ENCODE measurements around the gene FAM180A. TPM values are rescaled to one million over a fixed set of nuclear protein-coding genes. Genes with fewer than 3 reads are reported as not detected.
A peak's percentile ranks its signal among the peaks of the same experiment; 100 is the strongest.

FAM180A gene
- total and polyA plus RNA-seq, 2 experiments from 2014 or later = not detected

GRCh38 chr7:135704698-135705097 lies 43.9 kb downstream of the FAM180A start:
- TF ChIP-seq POLR2AphosphoS5 (IDR thresholded peaks at IDR 0.05; ENCODE audit: low read depth) (no peak), EZH2 (IDR thresholded peaks at IDR 0.05; ENCODE audit: low read depth, unreplicated experiment) (no peak)

GRCh38 chr7:135704074-135704473 lies 44.5 kb downstream of the FAM180A start:
- Histone ChIP-seq H3K4me3 (no peak overlapping the region), H3K27me3 (ENCODE audit: insufficient read depth) (no peaks in the 10 kb centered on the region), H3F3A (replicated peaks; ENCODE audit: low read depth) (no peaks in the 10 kb centered on the region), H3K4me1 (ENCODE audit: insufficient read depth) (no peaks in the 10 kb centered on the region), H3K4me2 (no peak overlapping the region), H4K20me1 (replicated peaks; ENCODE audit: insufficient read depth) (no peaks in the 10 kb centered on the region), H3K9me2 (ENCODE audit: insufficient read depth) (no peaks in the 10 kb centered on the region; the same call in 1 of the 2 replicates), H3K27ac (ENCODE audit: low read depth) (no peak overlapping the region), H2AFZ (no peak overlapping the region), H3K79me2 (replicated peaks; ENCODE audit: insufficient read depth) (no peaks in the 10 kb centered on the region), H3K36me3 (ENCODE audit: insufficient read depth) (no peaks in the 10 kb centered on the region)
- H3K9me3 Mint-ChIP-seq = no peaks in the 10 kb centered on the region
- TF ChIP-seq CTCF (conservative IDR thresholded peaks at IDR 0.05; ENCODE audit: low read depth in 2 of 2) = peak; percentile 83 to 85
- TF ChIP-seq NANOG (IDR thresholded peaks at IDR 0.05; ENCODE audit: borderline replicate concordance) = no peak
- peaks cover 6% of the 10 kb centered on the region for H3K27me3 Mint-ChIP-seq (ENCODE audit: insufficient read depth, low read depth, poor library complexity)
- H3K36me3 Mint-ChIP-seq (ENCODE audit: low read depth) = no peaks in the 10 kb centered on the region; the same call in 1 of the 3 replicates
- H3K4me3 Mint-ChIP-seq = no peak overlapping the region
- H3K4me1 Mint-ChIP-seq = peaks cover 6% of the 10 kb centered on the region; the same call in 2 of the 3 replicates
- peak overlapping the region; percentile 25; the same call in 1 of the 2 replicates for H3K27ac Mint-ChIP-seq
- ATAC-seq (peak; percentile 96), DNase-seq (ENCODE audit: low spot score) (peak; percentile 88)

More at GRCh38 chr7:135704698-135705097, 43.9 kb downstream of the FAM180A start:
- DNase-seq (ENCODE audit: low spot score) = no peak
- ATAC-seq = no peak
- H3K4me1 ChIP-seq (ENCODE audit: insufficient read depth) = no peaks in the 10 kb centered on the region
- no peak overlapping the region for H3K4me3 Mint-ChIP-seq
- H3K9me3 Mint-ChIP-seq = no peaks in the 10 kb centered on the region
- no peak overlapping the region for H2AFZ ChIP-seq
- H3K4me2 ChIP-seq = no peak overlapping the region
- no peak overlapping the region for H3K27ac Mint-ChIP-seq
- no peak overlapping the region for H3K27ac ChIP-seq (ENCODE audit: low read depth)
- no peaks in the 10 kb centered on the region; the same call in 1 of the 3 replicates for H3K36me3 Mint-ChIP-seq (ENCODE audit: low read depth)
- peaks cover 6% of the 10 kb centered on the region; the same call in 2 of the 3 replicates for H3K4me1 Mint-ChIP-seq
- no peaks in the 10 kb centered on the region; the same call in 1 of the 2 replicates for H3K9me2 ChIP-seq (ENCODE audit: insufficient read depth)
- H4K20me1 ChIP-seq (replicated peaks; ENCODE audit: insufficient read depth) = no peaks in the 10 kb centered on the region
- no peaks in the 10 kb centered on the region for H3F3A ChIP-seq (replicated peaks; ENCODE audit: low read depth)
- H3K27me3 ChIP-seq (ENCODE audit: insufficient read depth) = no peaks in the 10 kb centered on the region
- H3K36me3 ChIP-seq (ENCODE audit: insufficient read depth) = no peaks in the 10 kb centered on the region
- H3K27me3 Mint-ChIP-seq (ENCODE audit: insufficient read depth, low read depth, poor library complexity) = peaks cover 6% of the 10 kb centered on the region
- no peaks in the 10 kb centered on the region for H3K79me2 ChIP-seq (replicated peaks; ENCODE audit: insufficient read depth)
- no peak overlapping the region for H3K4me3 ChIP-seq

- no peaks in the 10 kb centered on the region; the same call in 1 of the 3 replicates for H3K36me3 Mint-ChIP-seq (ENCODE audit: low read depth)
- H3K27ac ChIP-seq (ENCODE audit: low read depth) = no peak overlapping the region
- H2AFZ ChIP-seq = no peak overlapping the region
- DNase-seq (ENCODE audit: low spot score) = no peak
- no peaks in the 10 kb centered on the region for H3K4me1 ChIP-seq (ENCODE audit: insufficient read depth)
- H3F3A ChIP-seq (replicated peaks; ENCODE audit: low read depth) = no peaks in the 10 kb centered on the region
- no peaks in the 10 kb centered on the region for H3K79me2 ChIP-seq (replicated peaks; ENCODE audit: insufficient read depth)
- H3K36me3 ChIP-seq (ENCODE audit: insufficient read depth) = no peaks in the 10 kb centered on the region
- no peak overlapping the region for H3K4me3 Mint-ChIP-seq
- peaks cover 5% of the 10 kb centered on the region for H3K4me1 Mint-ChIP-seq
- no peaks in the 10 kb centered on the region for H3K27me3 ChIP-seq (ENCODE audit: insufficient read depth)
- peaks cover 5% of the 10 kb centered on the region for H3K27me3 Mint-ChIP-seq (ENCODE audit: insufficient read depth, low read depth, poor library complexity)
- H3K4me3 ChIP-seq = no peak overlapping the region
- peak; percentile 37; the same call in 1 of the 3 replicates for ATAC-seq
- no peak overlapping the region for H3K27ac Mint-ChIP-seq
- H3K9me2 ChIP-seq (ENCODE audit: insufficient read depth) = no peaks in the 10 kb centered on the region; the same call in 1 of the 2 replicates
- no peak overlapping the region for H3K4me2 ChIP-seq
- no peaks in the 10 kb centered on the region for H3K9me3 Mint-ChIP-seq
- no peaks in the 10 kb centered on the region for H4K20me1 ChIP-seq (replicated peaks; ENCODE audit: insufficient read depth)
- TF ChIP-seq CTCF (conservative IDR thresholded peaks at IDR 0.05; ENCODE audit: low read depth in 2 of 2) (no peak), EZH2phosphoT487 (IDR thresholded peaks at IDR 0.05; ENCODE audit: unreplicated experiment) (no peak), STAT1 (IDR thresholded peaks at IDR 0.05; ENCODE audit: unreplicated experiment) (no peak), REST (IDR thresholded peaks at IDR 0.05; ENCODE audit: unreplicated experiment) (no peak), NANOG (IDR thresholded peaks at IDR 0.05; ENCODE audit: borderline replicate concordance) (no peak), POLR2AphosphoS5 (IDR thresholded peaks at IDR 0.05; ENCODE audit: low read depth) (no peak)
Observed at GRCh38 chr7:135697276-135698049, 51.1 kb downstream of the FAM180A start.
